GM19099 (cell line): Measurements from ENCODE around the gene MMD.

ENCODE experiments used
- POLR2A ChIP-seq: IDR thresholded peaks from 3 replicates; pipeline ENCODE4 v1.6.1; 2011; ENCODE audit warnings: low read depth; ENCODE audit not compliant: insufficient read length; ENCODE audit errors: extremely low read depth

Gene MMD

GRCh38 chr17:55421179-55421934 is at the start of gene MMD:
Gene MMD, minus strand, starts transcription at chr17:55421835. Its CDS starts 140 bp downstream, at chr17:55421695.
- TF ChIP-seq POLR2A, result peak; percentile 31

GRCh38 chr17:55466671-55467070 is 45.0 kb upstream of the MMD start:
- no peak for TF ChIP-seq POLR2A

- TF ChIP-seq POLR2A, result no peak
These were observed 42.0 kb upstream of the MMD start for GRCh38 chr17:55463600-55463999.

- no peak for TF ChIP-seq POLR2A
These were observed 41.1 kb upstream of the MMD start for GRCh38 chr17:55462711-55463110.

GRCh38 chr17:55462234-55462633 is 40.6 kb upstream of the MMD start:
- no peak for TF ChIP-seq POLR2A

GRCh38 chr17:55458978-55459377 is 37.3 kb upstream of the MMD start:
- TF ChIP-seq POLR2A, result no peak

- no peak for TF ChIP-seq POLR2A
These were observed 36.8 kb upstream of the MMD start for GRCh38 chr17:55458287-55458900.

- TF ChIP-seq POLR2A, result no peak
These were observed 34.9 kb upstream of the MMD start for GRCh38 chr17:55456307-55457240.

- TF ChIP-seq POLR2A, result no peak
These were observed 33.4 kb upstream of the MMD start for GRCh38 chr17:55454906-55455474.

- TF ChIP-seq POLR2A, result no peak
These were observed 32.4 kb upstream of the MMD start for GRCh38 chr17:55453839-55454557.

- TF ChIP-seq POLR2A, result no peak
These were observed 30.6 kb upstream of the MMD start for GRCh38 chr17:55452139-55452790.

- no peak for TF ChIP-seq POLR2A
These were observed 30.1 kb upstream of the MMD start for GRCh38 chr17:55451758-55452138.

- TF ChIP-seq POLR2A, result no peak
These were observed 29.6 kb upstream of the MMD start for GRCh38 chr17:55451203-55451641.
